Myocyte (in vitro differentiated cells): ENCODE results near the gene HERC6. TPM values are rescaled to one million over a fixed set of nuclear protein-coding genes. Genes with fewer than 3 reads are reported as not detected.

Experiments used
- total RNA-seq: library from RNA; depleted of rRNA; stranded (reverse); fragments of >200 nt; gene quantifications from 2 replicates; pipeline ENCODE4 v1.2.3, GENCODE V29; 2014

The HERC6 gene
- total RNA-seq, 1 donor from 2014 or later = 11.7 TPM

Other genes with a start within 250 kb of the HERC6 start
- gene ABCG2, start 220.2 kb upstream of the HERC6 start, total RNA-seq = 0.88 and 1.6 TPM in 2 replicates
- gene PPM1K, start 94.3 kb upstream of the HERC6 start, total RNA-seq = 45.9 and 49.2 TPM in 2 replicates
- 1.5 and 4.9 TPM in 2 replicates for gene HERC5, start 78.3 kb downstream of the HERC6 start, total RNA-seq
- 76.2 and 84.7 TPM in 2 replicates for gene PYURF, start 144.9 kb downstream of the HERC6 start, total RNA-seq
- gene HERC3, start 213.6 kb downstream of the HERC6 start, total RNA-seq = 11.1 and 12.5 TPM in 2 replicates